GM18858 (cell line): ENCODE results near the gene OR8G1.
"Not testable (repeated sequence)": the region's sequence is repeated elsewhere in the genome, so short reads cannot be mapped to it uniquely, and the experiment has no call there.

Experiments
- ATAC-seq: cut with Tn5 transposase; IDR thresholded peaks from one replicate; pipeline ENCODE4 v1.9.1; 2021; ENCODE audit not compliant: unreplicated experiment

Gene OR8G1

DNA sequence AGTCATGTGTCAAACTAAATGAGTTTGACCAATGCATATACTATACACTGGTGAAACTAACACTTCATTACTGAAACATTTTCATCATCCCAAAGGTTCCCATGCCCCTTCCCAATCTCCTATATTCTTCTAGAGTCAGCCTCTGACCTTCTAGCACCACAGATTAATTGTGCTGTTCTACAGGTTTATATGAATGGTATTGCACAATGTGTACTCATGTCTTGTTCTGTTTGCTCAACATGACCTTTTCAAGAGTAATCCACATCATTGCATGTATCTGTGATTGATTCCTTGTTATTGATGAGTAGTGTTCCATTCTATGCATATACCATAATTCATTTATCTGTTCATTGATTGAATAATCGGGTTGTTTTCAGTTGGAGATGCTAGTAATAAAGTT lies 7.5 kb upstream of the OR8G1 start:
- ATAC-seq = no peak

DNA sequence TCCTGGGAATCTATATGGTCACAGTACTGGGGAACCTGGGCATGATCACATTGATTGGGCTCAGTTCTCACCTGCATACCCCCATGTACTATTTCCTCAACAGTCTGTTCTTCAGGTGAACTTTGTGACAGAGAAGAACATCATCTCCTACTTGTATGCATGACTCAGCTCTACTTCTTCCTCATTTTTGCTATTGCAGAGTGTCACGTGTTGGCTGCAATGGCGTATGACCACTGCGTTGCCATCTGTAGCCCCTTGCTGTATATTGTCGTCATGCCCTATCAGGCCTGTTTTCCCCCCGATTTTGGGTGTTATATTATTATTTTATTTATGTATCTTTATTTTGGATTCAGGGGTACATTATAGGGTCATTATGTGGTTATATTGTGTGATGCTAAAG lies 2.4 kb upstream of the OR8G1 start:
- ATAC-seq = no peak

DNA sequence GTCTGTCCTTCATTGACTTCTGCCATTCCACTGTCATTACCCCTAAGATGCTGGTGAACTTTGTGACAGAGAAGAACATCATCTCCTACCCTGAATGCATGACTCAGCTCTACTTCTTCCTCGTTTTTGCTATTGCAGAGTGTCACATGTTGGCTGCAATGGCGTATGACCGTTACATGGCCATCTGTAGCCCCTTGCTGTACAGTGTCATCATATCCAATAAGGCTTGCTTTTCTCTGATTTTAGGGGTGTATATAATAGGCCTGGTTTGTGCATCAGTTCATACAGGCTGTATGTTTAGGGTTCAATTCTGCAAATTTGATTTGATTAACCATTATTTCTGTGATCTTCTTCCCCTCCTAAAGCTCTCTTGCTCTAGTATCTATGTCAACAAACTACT lies 9.0 kb downstream of the OR8G1 start:
- ATAC-seq = not testable (repeated sequence)

DNA sequence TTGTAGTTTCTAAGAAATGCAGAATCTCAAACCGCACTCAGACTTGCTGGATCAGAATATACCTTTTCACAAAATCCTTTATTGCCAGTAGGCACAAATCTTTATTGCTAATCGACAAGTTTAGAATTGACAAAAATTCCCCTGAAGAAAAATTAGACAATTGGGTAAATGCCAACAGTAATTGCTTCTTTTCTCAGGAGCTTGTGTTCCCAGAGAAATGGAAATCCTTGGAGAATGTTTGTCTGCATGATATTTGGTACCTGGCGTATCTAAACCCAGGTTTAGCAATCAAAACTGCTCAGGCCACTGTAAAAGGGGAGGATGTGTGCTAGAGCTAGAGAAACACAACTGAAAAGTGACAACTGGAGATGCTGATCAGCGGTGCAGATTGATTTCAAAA lies 15.2 kb downstream of the OR8G1 start, which contains the start of gene OR8G5:
Gene OR8G5 (plus strand): TSS at position 301 of the 400 bp plus-strand sequence. CDS start 8,556 bp downstream, outside the sequence.
- ATAC-seq = no peak

DNA sequence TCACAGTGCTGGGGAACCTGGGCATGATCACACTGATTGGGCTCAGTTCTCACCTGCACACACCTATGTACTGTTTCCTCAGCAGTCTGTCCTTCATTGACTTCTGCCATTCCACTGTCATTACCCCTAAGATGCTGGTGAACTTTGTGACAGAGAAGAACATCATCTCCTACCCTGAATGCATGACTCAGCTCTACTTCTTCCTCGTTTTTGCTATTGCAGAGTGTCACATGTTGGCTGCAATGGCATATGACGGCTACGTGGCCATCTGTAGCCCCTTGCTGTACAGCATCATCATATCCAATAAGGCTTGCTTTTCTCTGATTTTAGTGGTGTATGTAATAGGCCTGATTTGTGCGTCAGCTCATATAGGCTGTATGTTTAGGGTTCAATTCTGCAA lies 24.1 kb downstream of the OR8G1 start:
- ATAC-seq = not testable (repeated sequence)

DNA sequence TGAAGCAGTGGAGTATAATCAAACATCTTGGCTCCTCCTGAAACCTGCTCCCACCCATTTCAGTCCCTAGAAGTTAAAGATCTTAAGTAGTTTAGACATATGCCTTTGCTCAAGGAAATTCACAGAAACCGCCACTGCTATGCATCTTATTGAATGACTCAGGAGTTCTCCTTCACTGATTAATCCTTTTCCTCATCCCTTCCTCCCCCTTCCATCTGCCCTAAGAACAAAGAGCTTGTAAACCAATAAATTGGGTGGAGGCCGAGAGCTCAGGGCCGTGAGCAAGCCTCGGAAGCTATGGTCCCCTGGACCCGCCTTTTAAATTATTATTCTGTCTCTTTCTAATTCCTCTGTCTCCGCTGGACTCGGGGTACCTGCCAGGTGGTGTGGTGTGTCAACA lies 30.0 kb downstream of the OR8G1 start:
- ATAC-seq = not testable (repeated sequence)

DNA sequence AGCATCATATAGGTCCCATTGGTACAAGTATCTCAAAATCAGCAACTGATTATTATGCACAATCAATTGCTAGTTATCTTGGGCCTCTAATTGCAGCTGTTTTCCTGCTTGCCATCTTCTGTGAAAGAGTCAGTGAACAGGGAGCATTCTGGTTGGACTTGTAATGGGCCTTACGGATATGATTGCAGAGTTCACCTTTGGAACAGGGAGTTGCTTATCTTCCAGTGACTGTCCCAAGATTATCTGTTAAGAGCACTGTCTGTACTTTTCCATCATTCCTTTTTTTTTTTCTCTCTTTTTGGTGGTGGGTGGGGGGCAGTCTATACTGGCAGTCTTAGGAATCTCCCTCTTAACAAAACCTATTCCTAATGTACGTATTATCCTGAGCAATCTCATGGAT lies 33.1 kb downstream of the OR8G1 start:
- ATAC-seq = no peak

DNA sequence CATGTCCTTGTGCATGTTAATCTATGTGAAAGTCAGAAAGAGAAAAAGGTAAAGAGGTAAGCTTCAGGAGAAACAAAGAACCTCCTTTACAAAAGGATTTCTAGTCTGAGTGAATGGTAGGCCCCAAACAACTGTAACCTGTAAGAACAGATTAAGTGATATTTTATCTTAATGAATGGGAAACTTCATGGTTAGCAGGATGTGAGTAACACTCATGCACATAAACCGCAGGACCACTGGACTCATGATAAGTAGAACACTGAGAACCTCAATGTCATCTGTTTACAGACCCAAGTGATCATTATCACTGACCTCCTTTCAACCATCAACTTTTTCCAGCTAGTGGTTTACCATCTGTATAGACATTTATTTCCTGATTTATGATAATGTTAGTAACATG lies 35.2 kb downstream of the OR8G1 start:
- ATAC-seq = no peak

DNA sequence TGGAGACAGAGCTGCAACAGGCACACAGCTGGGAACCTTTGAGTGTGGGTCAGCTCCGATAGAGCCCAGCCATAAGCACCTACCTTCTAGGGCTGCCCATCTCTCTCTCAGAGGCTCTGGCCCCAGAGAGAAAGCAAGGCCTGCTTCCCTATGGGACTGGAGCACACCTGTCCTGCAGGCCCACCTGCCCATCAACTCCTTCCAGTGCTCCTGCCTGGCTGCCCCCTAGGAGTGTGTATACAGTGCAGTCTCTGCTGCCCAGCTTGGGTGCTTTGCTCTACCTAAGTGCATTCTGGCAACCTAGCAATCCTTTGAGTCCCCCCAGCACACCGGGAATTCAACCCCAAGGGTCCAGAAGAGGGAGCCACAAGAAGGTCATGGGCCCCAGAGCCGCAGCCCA lies 36.3 kb downstream of the OR8G1 start:
- no peak for ATAC-seq

DNA sequence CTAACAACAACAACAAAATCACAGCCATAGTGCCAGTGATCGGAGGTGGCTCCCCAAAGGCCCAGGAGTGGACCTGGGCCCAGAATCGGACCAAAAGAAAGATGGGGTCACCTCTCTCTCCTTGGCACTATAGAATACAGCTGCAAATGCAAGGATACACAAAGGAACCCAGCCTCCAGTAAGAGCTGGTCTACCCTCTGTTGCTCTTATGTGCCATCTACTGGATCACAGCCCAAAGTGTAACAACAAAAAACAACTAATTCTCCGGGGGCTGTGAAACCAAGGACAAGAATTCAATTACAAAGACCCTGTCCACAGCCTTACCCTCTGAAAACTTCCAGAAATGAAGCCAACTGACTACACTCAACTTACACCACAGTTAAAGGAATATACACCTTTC lies 36.9 kb downstream of the OR8G1 start:
- ATAC-seq = no peak

DNA sequence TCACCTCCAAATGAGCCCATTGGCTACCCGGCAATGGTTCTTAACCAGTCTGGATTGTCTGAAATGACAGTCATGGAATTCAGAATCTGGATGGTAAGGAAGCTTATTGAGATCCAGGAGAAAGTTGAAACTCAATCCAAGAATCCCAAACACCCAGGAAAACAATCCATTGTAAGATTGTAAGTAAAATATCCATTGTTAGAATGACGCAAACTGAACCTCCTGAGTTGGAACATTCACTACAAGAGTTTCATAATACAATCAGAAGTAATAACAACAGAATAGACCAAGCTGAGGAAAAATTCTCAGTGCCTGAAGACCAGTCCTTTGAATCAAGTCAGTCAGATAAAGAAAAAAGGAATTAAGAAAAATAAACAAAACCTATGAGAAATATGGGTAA lies 37.4 kb downstream of the OR8G1 start:
- ATAC-seq = no peak

DNA sequence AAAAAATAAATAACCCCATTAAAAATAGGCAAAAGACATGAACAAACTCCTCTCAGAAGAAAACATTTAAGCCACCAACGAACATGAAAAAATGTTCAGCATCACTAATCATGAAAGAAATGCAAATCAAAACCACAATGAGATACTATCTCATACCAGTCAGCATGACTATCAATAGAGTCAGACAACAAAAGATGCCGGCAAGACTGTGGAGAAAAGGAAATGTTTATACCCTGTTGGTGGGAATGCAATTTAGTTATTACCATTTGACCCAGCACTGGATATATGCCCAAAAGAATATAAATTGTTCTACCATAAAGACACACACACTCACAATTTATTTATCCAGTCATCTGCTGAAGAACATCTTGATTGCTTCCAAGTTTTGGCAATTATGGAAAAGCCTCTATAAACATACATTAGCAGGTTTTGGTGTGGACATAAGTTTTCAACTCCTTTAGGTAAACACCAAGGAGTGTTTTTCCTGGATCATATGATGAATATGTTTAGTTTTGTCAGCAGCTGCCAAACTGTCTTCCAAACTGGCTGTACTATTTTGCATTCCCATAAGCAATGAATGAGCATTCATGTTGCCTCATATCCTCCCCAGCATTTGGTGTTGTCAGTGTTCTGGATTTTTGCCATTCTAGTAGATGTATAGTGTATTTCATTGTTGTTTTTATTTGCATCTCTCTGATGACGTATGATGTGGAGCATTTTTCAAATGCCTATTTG lies 44.9 kb downstream of the OR8G1 start:
- no peak for ATAC-seq

DNA sequence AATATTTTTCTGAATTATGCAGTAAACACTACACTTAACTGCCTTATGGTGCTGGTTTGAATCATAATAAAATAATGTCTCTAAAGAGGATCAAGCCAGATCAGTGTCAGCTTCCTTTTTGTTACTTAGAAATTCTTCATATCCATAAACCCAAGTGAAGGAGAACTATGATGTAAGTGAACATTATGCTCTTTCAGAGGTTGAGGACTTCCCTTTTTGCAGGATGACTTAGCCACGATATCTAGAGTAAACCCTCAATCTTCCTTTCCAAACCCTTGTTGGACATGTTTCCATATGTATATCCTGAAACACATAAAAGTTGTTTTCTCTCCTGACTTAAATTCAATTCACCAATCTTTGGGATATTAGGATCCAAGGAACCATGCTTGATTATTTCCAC lies 53.8 kb downstream of the OR8G1 start:
- ATAC-seq = no peak

DNA sequence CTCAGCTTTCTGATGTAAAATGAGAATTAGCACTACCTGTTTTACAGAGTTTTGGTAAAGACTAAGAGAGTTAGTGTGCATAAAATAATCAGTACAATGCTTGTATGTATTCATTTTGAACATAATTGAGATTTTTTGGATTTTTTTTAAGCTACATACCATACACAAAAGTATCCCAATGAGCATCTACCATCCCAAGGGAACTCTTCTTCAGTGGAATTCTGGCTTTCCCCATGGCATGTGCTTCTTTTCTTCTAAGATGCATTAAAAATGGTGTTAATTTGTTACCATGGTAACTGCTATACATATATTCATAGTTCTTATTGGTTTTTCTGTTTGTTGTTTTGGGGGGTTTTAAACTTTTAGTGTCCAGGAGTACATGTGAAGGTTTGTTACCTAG lies 55.1 kb downstream of the OR8G1 start:
- no peak for ATAC-seq

DNA sequence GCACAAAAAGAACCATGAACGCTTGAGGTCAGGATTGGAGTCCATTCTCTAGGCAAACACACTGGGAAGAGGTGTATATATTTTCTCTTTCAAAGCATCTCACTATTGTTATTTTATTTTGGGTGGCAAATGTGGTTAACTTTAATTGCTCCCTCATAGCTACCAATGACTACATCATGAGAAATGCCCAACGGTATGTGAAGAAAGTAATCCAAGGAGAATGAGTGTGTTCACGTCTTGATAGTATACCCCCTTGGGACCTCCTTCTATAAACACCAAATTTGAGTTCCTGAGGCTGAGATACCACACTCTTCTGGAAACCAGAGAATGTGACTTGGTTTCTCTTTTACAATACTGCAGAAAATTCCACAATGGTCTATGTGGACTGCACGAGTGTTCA lies 57.0 kb downstream of the OR8G1 start:
- ATAC-seq = no peak

DNA sequence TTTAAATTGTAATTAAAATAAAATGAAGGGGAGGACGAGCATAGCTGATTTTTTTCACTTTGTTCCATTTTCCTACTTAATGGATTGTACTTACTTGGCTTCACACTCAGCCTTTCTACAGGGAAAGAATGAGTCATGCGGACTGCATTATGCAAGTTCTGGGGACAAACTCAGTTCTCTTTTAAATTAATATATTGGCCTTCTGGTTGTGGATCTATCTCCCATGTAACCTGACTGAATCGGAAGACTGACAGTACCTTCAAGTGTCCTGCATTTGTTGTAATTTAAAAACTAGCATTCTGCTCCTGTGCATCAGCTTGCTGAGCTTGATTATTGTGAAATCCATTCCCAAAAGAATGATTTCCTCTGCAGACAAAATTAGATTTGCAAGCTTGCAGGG lies 60.7 kb downstream of the OR8G1 start:
- ATAC-seq = no peak

DNA sequence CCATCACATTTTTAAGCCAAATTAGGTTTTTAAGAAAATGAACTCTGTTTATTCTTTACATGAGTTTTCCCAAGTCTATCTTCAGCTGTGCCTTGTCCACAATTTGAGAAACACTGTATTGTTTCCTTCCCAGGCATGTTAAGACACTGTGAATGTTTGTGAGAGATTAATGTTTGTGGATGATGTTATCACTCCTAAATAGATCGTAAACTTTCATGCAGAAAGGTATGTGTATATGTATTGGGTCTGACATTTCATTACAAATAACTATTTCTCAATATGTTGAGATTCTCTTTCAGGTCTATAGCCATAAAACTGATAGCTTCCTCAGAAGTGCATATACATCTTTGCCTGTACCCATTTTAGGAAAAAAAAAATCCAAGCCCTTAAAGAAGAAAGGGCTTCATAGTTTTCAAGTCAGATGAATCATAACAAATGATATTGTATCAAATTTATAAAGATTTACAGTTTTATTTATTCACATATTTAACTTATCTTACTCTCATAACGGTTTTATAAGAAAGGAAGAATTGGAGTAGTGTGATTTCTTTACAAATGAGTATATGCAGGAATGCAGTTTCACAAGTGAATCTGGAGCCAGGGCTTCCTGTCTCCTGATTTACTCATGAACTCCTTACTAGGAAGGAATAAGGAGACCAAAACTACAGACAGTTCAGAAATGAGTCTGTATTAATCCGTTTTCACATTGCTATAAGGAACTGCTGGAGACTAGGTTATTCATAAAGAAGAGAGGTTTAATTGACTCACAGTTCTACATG lies 61.6 kb downstream of the OR8G1 start:
- ATAC-seq = no peak
